Stimulated activated CD4-positive, alpha-beta T cell treated with anti-CD3 and anti-CD28 coated beads, Interleukin-1b, Interleukin-23, amount 100 ng/mL, for 1 hour (primary cell): ENCODE data around the gene COMMD1.

Source experiments
- DNase-seq, 2 donors: peaks; one replicate each; pipeline ENCODE4 v3.0.0-alpha.2; 2020; ENCODE audit warnings: low read depth in 2 of 2

The COMMD1 gene

DNA sequence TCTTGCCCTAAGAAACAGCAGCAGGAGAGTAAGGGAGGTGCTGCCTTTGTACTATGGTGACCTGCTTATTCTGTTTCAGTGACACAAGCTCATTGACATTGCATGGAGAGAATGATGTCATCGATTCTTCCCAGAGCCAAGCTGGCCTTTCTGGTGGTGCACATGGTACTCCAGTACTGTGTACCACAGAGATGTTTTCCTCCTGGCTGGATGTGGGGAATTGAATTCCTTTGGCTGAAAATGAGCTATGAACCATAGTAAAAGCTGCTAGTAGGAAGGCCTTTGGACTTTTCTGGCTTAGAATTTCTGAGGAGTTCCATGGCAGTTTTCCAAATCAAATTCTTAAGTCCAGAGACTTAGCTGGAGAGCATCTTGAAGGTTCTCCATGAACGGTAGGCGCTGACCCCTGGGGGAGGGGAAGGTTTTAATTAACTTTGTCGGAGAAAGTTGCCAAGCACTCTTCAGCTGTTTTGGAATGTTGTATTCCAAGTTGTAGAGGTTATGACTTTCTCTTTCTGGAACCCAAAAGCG is 273.3 kb downstream of the COMMD1 start:
- DNase-seq, result no peak

DNA sequence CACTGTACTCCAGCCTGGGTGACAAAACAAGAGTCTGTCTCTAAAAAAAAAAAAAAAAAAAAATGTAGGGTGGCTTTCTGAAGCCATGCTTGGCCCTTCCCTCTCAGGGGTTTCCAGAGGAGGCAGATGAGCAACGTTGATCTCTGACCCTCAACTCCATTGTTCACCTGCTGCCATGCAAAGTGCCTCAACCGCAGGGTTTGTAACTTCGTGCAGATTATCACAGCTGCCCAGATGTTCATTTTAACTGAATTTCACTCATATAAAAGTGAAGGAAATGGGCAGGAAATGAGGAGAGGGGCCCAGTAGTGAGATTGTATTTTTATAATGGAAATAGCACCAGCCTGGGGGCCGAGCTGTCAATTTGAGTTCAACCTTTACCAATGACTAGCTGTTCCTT is 275.5 kb downstream of the COMMD1 start:
- no peak for DNase-seq

DNA sequence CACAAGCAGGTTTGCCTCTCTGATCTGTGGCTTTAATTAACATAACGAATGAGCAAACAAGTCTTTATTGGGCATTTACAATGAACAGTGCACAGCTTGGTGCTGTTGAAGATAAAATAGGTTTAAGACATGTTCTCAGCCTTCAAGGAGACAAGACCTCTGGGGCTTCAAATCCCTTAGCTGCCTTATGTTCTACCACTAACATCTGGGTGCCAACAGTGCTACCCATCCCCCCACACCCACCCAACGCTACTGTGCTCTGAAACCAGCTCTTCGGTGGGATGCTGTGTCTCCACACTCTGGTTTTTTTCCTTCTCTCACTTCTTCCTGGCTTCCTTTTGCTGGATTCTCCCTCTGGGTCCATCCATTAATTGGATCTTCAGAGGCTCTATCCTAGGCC is 276.4 kb downstream of the COMMD1 start:
- no peak for DNase-seq

DNA sequence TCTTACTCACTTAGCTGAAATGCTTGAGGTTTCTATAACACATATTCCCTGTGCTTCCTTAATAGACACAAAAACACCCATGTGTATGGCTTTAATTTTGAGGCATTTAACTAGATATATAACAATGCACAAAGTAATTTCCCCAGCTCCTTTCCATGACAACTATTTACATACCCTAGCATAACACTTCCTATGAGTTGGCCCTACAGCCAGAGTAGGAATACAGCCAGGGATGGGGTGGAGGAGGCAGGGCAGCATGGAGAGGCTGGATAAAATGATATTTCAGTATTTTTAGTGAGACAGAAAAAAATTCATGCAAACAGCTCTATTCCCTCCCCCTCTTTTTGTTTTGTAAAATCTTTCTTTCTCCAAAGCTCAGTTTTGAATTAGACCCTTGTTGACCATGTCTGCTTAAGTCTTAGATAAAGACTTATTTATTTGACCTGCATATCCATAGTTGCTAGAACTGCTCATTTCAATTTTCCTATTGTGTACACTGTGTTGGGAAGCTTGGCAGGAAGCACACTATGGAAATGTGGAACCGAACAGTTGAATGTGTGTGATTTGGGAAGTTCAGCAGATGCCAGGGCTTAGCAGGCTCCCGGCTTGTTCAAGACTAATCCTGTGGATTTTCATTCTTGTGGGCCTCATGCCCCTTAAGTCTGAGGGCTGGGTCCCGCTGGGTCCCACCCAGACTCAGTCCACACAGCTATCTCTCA is 279.2 kb downstream of the COMMD1 start:
- DNase-seq, result no peak
